Measurements from ENCODE around the gene CDKL2. TPM values are rescaled to one million over a fixed set of nuclear protein-coding genes. Genes with fewer than 3 reads are reported as not detected.

Gene CDKL2
- total and polyA plus RNA-seq, 9 of the 15 experiments (the other 6 are each of a cell fraction or from before 2014, with no cell fraction given), result 0.01 to 0.16 TPM; not detected in 7

- TF ChIP-seq HNRNPL (IDR thresholded peaks at IDR 0.05; ENCODE audit: low read depth, low read length) (no peak), CBFA2T2 (conservative IDR thresholded peaks at IDR 0.05) (no peak), JUND (IDR thresholded peaks at IDR 0.05; ENCODE audit: borderline replicate concordance, low read depth, low read length) (peak; percentile 77), JUND (tag; IDR thresholded peaks at IDR 0.05; ENCODE audit: borderline replicate concordance, low read depth, low read length) (peak; percentile 74; the same call in 1 of the 3 replicates), CREB3L1 (IDR thresholded peaks at IDR 0.05; ENCODE audit: borderline replicate concordance, low read depth) (no peak), E2F1 (CRISPR knock-in tag; IDR thresholded peaks at IDR 0.05) (no peak), ETV6 (IDR thresholded peaks at IDR 0.05; ENCODE audit: borderline replicate concordance in 1 of 2, low read depth in 2 of 2, low read length in 1 of 2) (no peak), ETV6 (CRISPR knock-in tag; IDR thresholded peaks at IDR 0.05; ENCODE audit: borderline replicate concordance) (no peak), RB1 (IDR thresholded peaks at IDR 0.05; ENCODE audit: low read depth) (no peak), JUN (IDR thresholded peaks at IDR 0.05; ENCODE audit: borderline replicate concordance, low read depth, low read length) (0 out of 2 replicates have a peak, but pooled peaks have one; percentile 52), JUN (CRISPR knock-in tag; IDR thresholded peaks at IDR 0.05; ENCODE audit: borderline replicate concordance) (no peak), PKNOX1 (IDR thresholded peaks at IDR 0.05) (peak; percentile 11; the same call in 1 of the 2 replicates), CEBPZ (IDR thresholded peaks at IDR 0.05; ENCODE audit: borderline replicate concordance, low read depth, low read length) (no peak), ZNF695 (CRISPR knock-in tag; IDR thresholded peaks at IDR 0.05) (no peak), HDGF (IDR thresholded peaks at IDR 0.05) (no peak), ARID2 (IDR thresholded peaks at IDR 0.05) (no peak), HCFC1 (IDR thresholded peaks at IDR 0.05; ENCODE audit: low read depth, low read length) (no peak)
Measured at GRCh38 chr4:75555294-75556164, 74.8 kb downstream of the CDKL2 start, which contains the start of gene ODAPH (continued).

All from K562 (cell line).